ENCODE measurements around the gene CELF2. TPM values are rescaled to one million over a fixed set of nuclear protein-coding genes. Genes with fewer than 3 reads are reported as not detected.

CELF2 gene
- total and polyA plus RNA-seq, 8 donors = 58.0 to 107 (median 65.9) TPM

DNA sequence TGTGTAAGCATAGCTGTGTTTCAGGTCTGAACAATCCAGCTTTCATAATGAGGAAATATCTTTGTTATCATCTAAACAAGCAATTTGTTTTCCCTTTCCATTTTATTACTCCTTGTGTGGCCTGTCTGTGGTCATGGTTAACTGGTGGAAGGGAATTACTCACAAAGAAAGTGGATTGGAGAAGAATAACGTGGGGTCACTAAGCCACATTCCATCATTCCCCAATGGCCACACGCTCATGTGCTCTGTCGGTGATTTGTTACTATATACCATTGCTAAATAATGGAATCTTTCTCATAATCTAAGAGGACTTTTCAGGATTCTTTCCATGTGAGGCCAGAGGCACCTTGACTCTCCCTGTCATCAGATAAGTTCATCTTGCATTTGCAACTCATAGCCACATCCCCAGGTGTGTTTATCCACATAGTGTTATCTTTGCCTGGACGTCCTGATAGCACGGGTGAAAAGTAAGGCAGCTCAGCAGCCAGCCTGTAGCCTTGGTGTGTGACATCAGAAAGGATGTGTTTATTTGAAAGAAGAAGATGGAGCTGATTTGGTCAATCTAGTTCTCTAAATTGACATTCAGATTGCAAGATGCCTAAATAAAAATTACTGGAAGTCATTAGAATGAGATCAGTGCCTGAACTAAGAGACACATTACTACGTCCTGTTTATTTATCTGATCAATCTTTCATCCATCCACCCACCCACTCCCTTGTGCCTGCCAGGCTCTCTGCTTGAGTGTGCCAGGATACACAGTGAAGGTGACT is 128.9 kb downstream of the CELF2 start:
- no peak for ATAC-seq
- Histone ChIP-seq H3K27ac (peak overlapping the region in 1 of 2 donors; percentile 45), H3K4me3 (no peak overlapping the region), H3K27me3 (no peaks in the 10 kb centered on the region), H3K9me3 (no peaks in the 10 kb centered on the region), H3K36me3 (no peaks in the 10 kb centered on the region), H3K4me1 (peaks cover 6 to 68% of the 10 kb centered on the region in 2 donors)
- TF ChIP-seq, protein P1, sequence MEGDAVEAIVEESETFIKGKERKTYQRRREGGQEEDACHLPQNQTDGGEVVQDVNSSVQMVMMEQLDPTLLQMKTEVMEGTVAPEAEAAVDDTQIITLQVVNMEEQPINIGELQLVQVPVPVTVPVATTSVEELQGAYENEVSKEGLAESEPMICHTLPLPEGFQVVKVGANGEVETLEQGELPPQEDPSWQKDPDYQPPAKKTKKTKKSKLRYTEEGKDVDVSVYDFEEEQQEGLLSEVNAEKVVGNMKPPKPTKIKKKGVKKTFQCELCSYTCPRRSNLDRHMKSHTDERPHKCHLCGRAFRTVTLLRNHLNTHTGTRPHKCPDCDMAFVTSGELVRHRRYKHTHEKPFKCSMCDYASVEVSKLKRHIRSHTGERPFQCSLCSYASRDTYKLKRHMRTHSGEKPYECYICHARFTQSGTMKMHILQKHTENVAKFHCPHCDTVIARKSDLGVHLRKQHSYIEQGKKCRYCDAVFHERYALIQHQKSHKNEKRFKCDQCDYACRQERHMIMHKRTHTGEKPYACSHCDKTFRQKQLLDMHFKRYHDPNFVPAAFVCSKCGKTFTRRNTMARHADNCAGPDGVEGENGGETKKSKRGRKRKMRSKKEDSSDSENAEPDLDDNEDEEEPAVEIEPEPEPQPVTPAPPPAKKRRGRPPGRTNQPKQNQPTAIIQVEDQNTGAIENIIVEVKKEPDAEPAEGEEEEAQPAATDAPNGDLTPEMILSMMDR (IDR thresholded peaks at IDR 0.05) = no peak
- intact Hi-C loops (cut with DNase I) = no loop called here
- no peak for DNase-seq

DNA sequence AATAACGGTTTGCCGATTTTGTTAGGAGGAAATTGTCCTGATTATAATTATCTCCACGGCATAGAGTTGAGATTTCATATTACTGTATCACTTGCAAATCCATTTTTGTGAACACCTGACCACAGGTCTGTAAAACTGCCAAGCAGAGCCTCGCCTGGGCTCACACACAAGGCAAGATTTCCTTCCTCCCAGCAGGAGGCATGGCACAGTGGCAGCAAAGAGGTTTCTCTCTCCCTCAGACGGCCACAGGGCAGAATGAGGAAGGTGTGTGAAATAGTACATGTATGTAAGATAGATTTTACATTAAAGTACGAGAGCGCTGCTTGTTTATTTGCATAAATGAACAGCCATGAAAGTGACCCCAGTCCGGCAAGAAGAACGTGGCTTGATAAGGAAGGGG is 130.1 kb downstream of the CELF2 start:
- intact Hi-C loops (cut with DNase I) = no loop called here
- ATAC-seq (peak; percentile 53), DNase-seq (peak in 1 of 4 donors; percentile 53)
- TF ChIP-seq, protein P1 (IDR thresholded peaks at IDR 0.05) = no peak
- H3K4me3 ChIP-seq = no peak overlapping the region
- no peaks in the 10 kb centered on the region for H3K36me3 ChIP-seq
- peaks cover 6 to 67% of the 10 kb centered on the region in 2 donors for H3K4me1 ChIP-seq
- H3K9me3 ChIP-seq = no peaks in the 10 kb centered on the region
- H3K27ac ChIP-seq = peak overlapping the region in 1 of 2 donors; percentile 36
- no peaks in the 10 kb centered on the region for H3K27me3 ChIP-seq

DNA sequence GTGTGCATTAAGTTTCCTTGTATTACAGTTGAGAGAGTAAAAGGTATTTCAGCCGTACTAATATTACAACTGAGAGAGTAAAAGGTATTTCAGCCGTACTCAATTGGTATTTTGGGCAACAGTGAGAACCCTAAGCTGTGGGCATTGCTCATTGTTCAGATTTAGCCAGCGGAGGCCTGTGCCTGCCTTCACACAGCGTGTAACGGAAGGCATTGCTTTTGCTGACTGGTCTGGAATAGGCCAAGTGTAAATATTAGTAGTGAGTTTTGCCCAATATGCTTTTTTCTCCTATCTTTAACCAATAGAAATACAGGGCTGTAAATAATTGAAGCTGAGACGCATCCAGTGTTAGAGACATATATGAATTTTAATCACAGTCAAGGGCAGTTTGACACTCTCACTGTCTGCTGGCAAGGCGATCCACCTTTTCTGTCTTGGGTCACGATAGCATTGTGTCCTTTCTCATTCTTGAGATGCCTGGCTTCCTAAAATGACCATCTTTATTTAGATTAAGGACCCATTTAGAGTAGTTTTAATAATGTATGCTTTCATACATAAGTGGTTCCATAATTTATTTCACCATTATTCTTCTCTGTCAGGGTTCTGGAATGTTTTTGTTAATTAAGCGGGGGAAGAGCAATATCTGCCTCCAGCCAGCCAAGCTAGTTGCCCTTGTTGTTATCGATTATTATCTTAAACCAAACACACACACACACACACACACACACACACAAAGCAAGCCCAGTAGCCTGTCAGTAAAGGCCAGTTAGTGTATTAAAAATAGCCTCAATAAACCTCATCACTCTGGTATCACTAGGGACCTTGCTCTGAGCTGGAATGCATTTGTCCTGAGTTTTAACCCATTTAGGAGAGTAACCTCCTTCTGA is 130.7 kb downstream of the CELF2 start:
- intact Hi-C loops (cut with DNase I) = no loop called here
- Histone ChIP-seq H3K27ac (peak overlapping the region in 1 of 2 donors; percentile 62), H3K4me3 (no peak overlapping the region), H3K27me3 (no peaks in the 10 kb centered on the region), H3K4me1 (peaks cover 6 to 62% of the 10 kb centered on the region in 2 donors), H3K9me3 (no peaks in the 10 kb centered on the region), H3K36me3 (no peaks in the 10 kb centered on the region)
- TF ChIP-seq, protein P1 (IDR thresholded peaks at IDR 0.05) = no peak
- ATAC-seq (no peak), DNase-seq (no peak)

DNA sequence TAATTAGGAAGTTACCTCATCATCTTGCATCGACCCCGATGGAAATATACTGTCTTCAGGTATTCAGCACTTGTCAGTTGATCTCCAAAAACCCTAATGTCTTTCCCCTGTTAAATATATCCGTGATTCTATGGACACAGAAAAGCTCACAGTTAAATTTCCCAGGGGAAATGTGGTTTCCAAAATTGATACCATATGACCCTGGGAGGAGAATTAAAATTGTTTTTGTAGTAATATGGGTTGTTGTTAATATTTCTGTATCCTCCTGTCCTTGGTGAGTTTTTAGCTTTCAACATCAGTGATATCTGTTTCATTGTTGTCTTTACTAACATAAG is 132.1 kb downstream of the CELF2 start:
- Histone ChIP-seq H3K27ac (peak overlapping the region in 1 of 2 donors; percentile 62), H3K4me1 (peaks cover 6 to 59% of the 10 kb centered on the region in 2 donors)
- intact Hi-C loops (cut with DNase I) = no loop called here

More for the DNA sequence above, 132.1 kb downstream of the CELF2 start:
- no peaks in the 10 kb centered on the region for H3K27me3 ChIP-seq
- no peak overlapping the region for H3K4me3 ChIP-seq
- H3K36me3 ChIP-seq = no peaks in the 10 kb centered on the region
- no peak for ATAC-seq
- no peak for DNase-seq
- TF ChIP-seq, protein P1 (IDR thresholded peaks at IDR 0.05) = no peak
- H3K9me3 ChIP-seq = no peaks in the 10 kb centered on the region

Data from left lung (tissue), 10 donors.